HG02970 (cell line): ENCODE data around the gene ZCCHC9.

Experiments used
- ATAC-seq: cut with Tn5 transposase; IDR thresholded peaks from one replicate; pipeline ENCODE4 v1.9.1; 2021; ENCODE audit warnings: mild to moderate bottlenecking, moderate library complexity, moderate number of reproducible peaks; ENCODE audit not compliant: unreplicated experiment, low FRiP score

The ZCCHC9 gene

DNA sequence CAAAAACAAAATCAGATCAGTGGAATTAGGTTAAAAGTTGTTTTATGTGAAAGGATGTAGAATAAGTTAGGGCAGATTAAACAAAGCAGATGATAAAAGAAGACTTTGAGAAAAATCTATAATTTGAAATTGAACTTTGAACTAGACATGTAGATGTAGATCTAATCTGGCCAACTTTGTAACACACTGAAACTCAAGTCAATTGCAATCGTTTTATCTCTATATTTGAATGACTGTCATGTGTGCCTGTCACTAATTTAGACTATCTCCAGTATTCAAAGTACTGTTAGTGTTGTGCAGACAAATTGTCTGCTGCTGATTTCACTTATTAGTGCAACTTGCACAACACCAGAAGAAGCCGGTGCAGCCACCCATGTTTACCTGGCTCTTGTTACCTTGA is 52.7 kb downstream of the ZCCHC9 start:
- ATAC-seq, result no peak

DNA sequence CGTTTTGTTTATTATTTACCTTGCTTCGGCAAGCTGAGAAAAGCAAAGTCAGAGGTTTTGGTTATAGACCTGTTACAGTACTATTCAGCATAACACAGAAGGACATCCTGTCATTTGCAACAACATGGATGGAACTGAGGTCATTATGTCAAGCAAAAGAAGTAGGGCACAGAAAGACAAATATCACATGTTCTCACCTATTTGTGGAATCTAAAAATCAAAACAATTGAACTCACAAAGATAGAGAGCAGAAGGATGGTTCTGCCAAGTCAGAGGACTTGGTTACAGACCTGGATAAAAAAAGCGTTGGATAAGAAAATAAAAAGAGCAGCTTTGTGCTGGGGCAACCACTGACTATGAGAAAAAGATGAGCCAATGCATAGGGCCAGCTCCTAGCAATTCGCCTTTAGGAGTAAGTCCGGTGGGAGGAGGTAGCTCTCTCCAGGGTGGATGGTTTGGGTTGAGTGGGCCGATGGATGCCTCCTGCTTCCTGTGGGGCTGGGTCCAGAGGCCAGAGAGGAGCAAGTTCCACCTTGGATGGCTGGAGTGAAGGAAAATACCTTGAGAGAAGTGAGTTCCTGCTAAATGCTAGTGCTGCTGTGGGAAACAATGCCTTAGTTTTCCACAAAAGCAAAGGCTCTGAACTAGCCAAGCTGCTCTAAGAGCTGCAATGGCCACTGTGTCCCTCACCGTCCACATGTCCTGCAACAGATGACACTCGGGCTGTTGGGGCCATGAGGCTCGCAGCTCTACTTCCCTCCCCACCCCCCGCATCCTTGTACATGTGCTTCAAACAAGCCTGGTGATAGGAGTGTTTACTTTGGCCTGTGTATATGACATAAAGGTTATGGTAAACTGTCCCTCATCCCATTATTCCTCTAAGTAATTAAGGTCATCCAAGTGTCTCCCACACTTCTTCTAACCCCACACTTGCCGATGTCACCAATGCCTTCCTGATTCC is 54.2 kb downstream of the ZCCHC9 start:
- no peak for ATAC-seq

DNA sequence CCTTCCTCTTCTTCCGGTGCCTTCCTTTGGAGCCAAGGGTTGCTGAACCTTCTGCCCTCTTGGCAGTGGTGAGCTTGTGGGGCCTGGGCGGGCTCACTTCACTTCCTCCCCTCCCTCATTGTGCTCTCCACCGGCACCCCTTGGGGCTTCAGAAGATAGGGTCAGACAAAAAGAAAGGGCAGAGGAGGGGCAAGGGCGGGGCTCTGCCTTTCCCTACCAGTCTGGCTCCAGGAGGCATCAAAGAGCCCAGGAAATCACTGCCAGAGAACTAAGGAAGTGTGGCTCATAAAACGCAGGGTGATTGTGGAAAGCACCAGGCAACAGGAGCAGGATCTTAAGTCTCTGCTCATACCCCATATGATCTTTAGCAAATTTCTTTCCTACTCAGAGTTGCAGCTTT is 57.7 kb downstream of the ZCCHC9 start:
- ATAC-seq, result no peak

DNA sequence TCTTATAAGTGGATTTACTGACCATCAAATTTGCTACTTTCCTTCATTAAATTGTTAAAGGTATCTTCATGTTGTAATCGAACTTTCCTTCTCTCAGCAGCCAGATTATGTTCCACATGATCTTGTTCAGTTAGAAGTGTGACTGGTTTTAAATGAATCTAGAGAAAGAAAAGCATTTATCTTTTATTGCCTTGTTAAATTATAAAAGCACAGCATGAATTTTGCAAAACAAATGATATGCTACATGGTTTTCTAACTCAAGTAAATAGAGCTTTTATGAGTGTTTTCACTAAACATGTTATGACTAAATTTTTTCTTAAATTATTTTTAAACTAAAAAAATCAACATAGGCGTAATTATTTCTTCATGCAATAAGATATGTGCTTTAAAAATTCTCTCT is 58.5 kb downstream of the ZCCHC9 start:
- ATAC-seq, result no peak

DNA sequence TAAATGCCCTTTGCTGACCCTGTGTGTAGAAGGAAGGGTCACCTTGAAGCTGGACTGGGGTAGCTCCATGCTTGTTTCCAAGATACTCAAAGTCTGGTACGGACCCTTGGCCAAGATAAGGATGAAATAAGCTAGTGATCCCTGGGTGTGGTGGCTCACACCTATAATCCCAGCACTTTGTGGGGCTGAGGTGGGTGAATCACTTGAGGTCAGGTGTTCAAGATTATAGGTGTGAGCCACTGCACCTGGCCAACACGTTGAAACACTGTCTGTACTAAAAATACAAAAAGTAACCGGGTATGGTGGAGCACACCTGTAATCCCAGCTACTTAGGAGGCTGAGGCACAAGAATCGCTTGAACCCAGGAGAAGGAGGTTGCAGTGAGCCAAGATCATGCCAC is 59.3 kb downstream of the ZCCHC9 start:
- ATAC-seq, result no peak

DNA sequence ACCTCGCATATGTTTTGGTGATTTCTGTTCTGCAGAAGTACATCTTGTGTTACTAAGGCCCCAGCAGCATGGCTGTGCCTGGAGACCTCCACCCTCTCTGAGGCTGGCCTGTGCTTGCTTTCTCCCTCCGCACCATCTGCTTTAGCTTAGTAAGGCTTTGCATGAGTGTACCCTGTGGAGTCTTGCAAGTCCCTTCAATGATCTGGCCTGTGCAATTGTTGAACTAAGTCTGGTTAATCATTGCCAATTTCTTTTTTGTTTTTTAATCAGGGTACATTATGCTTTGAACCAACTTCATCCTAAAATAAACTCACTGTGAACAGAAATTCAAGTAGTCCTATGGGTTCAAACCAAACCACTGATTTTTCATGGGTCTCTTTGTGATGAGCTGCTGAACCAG is 60.2 kb downstream of the ZCCHC9 start:
- ATAC-seq, result no peak
